HepG2 (cell line): ENCODE results near the gene DNPH1. TPM values are rescaled to one million over a fixed set of nuclear protein-coding genes. Genes with fewer than 3 reads are reported as not detected.
A peak's percentile ranks its signal among the peaks of the same experiment; 100 is the strongest.

ENCODE experiments used
- CTCF ChIP-seq: sonication (generic); formaldehyde crosslinking; IDR thresholded peaks from 2 replicates; pipeline ENCODE4 v1.5.0; 2020; ENCODE audit warnings: mild to moderate bottlenecking, missing genetic modification reagents, moderate library complexity
- KAT7 ChIP-seq: IDR thresholded peaks from 2 replicates; pipeline ENCODE4 v1.6.1; 2018; ENCODE audit warnings: borderline replicate concordance, missing compliant biosample characterization
- MTERF4 ChIP-seq: sonication (generic); formaldehyde crosslinking; IDR thresholded peaks from 2 replicates; pipeline ENCODE4 v1.8.0; 2023; ENCODE audit warnings: mild to moderate bottlenecking, missing genetic modification reagents
- MYC ChIP-seq: sonication (generic); formaldehyde crosslinking; IDR thresholded peaks from 2 replicates; pipeline ENCODE4 v1.9.0; 2021; ENCODE audit warnings: missing genetic modification reagents, borderline replicate concordance
- POGZ ChIP-seq: sonication (generic); formaldehyde crosslinking; IDR thresholded peaks from 2 replicates; pipeline ENCODE4 v1.4.0; 2020; ENCODE audit warnings: mild to moderate bottlenecking, missing genetic modification reagents
- YEATS4 ChIP-seq: sonication (generic); formaldehyde crosslinking; IDR thresholded peaks from 2 replicates; pipeline ENCODE4 v1.4.0; 2020; ENCODE audit warnings: missing genetic modification reagents, borderline replicate concordance
- ZBED4 ChIP-seq: sonication (generic); formaldehyde crosslinking; IDR thresholded peaks from 2 replicates; pipeline ENCODE4 v1.4.0; 2020; ENCODE audit warnings: missing genetic modification reagents, borderline replicate concordance
- ZBTB44 ChIP-seq: sonication (generic); formaldehyde crosslinking; IDR thresholded peaks from 2 replicates; pipeline ENCODE4 v1.4.0; 2020; ENCODE audit warnings: missing genetic modification reagents
- ZNF12 ChIP-seq: sonication (generic); formaldehyde crosslinking; IDR thresholded peaks from 2 replicates; pipeline ENCODE4 v1.5.0; 2020; ENCODE audit warnings: missing genetic modification reagents
- ZNF235 ChIP-seq: sonication (generic); formaldehyde crosslinking; IDR thresholded peaks from 2 replicates; pipeline ENCODE4 v1.8.1; 2023; ENCODE audit warnings: mild to moderate bottlenecking, missing genetic modification reagents, borderline replicate concordance
- ZNF501 ChIP-seq: sonication (generic); formaldehyde crosslinking; IDR thresholded peaks from 2 replicates; pipeline ENCODE4 v1.5.1; 2020; ENCODE audit warnings: mild to moderate bottlenecking, moderate library complexity, missing genetic modification reagents
- ZNF580 ChIP-seq: IDR thresholded peaks from 2 replicates; pipeline ENCODE4 v1.6.1; 2016; ENCODE audit warnings: low read depth, borderline replicate concordance
- polyA plus RNA-seq, 8 experiments: library from polyadenylated mRNA; depleted of rRNA in 3 of 8; stranded (reverse) in 7 of 8; unstranded in 1 of 8; fragments of >200 nt; fragmentation: Illumina TruSeq in 4 of 8; extraction: Trizol in 4 of 8; gene quantifications; 2 replicates each; pipeline versions ENCODE4 v1.2.1 to v1.2.3, GENCODE V29; 2011 to 2016; ENCODE audit warnings: low read depth in 4 of 8, missing spikeins in 1 of 8, mixed read lengths in 1 of 8; ENCODE audit not compliant: insufficient read depth in 1 of 8
- total RNA-seq, 5 experiments: library from RNA; depleted of rRNA; stranded (reverse); fragments of >200 nt; fragmentation: Illumina TruSeq; extraction: Trizol; gene quantifications; 2 replicates each; pipeline ENCODE4 v1.2.3, GENCODE V29; 2016; ENCODE audit warnings: low read depth in 1 of 5

Gene DNPH1
- total and polyA plus RNA-seq, 2 of the 13 experiments (the other 11 are each of a cell fraction or from before 2014, with no cell fraction given) = 56.5 to 75.1 TPM

- no peak for TF ChIP-seq ZNF12 (CRISPR knock-in tag)
- no peak for TF ChIP-seq ZNF580 (CRISPR knock-in tag)
- TF ChIP-seq ZBED4 (CRISPR knock-in tag) = no peak
- TF ChIP-seq POGZ (CRISPR knock-in tag) = 0 out of 2 replicates have a peak, but pooled peaks have one; percentile 11
- 0 out of 2 replicates have a peak, but pooled peaks have one; percentile 45 for TF ChIP-seq MTERF4
- no peak for TF ChIP-seq ZBTB44
- peak; percentile 23 for TF ChIP-seq YEATS4 (CRISPR knock-in tag)
- peak; percentile 46 for TF ChIP-seq CTCF (CRISPR knock-in tag)
- no peak for TF ChIP-seq KAT7
- no peak for TF ChIP-seq ZNF501 (CRISPR knock-in tag)
- TF ChIP-seq ZNF235 (CRISPR knock-in tag) = peak; percentile 66; the same call in 1 of the 2 replicates
- 0 out of 2 replicates have a peak, but pooled peaks have one; percentile 15 for TF ChIP-seq MYC
- TF ChIP-seq, all 625 proteins: peak for 40
Observed at GRCh38 chr6:43277306-43277642, 48.0 kb upstream of the DNPH1 start (continued).
